GM19240 (cell line): Measurements from ENCODE around the gene CLEC10A.
"Not testable (repeated sequence)": the region's sequence is repeated elsewhere in the genome, so short reads cannot be mapped to it uniquely, and the experiment has no call there.

Experiments used
- DNase-seq: peaks from one replicate; pipeline ENCODE4 v3.0.0; 2011; ENCODE audit warnings: low spot score; ENCODE audit not compliant: insufficient read length

Gene CLEC10A

DNA sequence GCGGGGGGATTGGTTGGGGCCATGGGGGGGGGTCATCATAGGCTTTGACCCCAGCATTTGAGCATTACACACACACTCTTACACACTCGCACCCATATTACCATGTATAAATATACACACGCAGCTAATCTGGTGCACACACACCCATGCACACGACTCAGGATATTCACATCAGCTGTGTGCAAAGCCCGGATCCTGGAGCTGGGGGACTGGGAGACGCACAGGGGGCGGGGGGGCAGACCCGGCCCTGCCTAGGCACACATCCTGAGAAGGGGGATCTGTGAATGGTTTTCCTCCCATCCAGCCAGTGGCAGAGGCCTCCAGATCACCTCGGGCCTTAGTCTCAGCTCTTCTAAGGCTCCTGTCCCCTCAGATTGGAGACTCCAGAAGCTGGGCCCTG is 28.9 kb upstream of the CLEC10A start:
- no peak for DNase-seq

DNA sequence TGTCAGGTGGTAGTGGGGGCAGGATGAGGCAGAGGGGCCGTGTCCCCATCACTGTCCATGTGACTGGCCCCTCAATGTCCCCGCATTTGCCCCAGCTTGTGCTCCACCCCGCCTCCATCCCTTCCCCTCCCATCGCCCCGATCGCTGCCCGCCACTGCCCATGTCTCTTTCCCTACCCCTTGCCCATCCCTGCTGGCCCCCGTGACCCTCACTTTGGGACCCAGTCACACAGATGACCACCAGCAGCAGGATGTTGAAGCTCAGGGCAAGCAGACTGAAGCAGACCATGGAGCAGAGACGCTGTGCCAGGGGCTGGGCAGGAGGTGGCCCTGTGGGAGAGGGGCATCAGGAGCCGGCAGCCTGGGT is 28.5 kb upstream of the CLEC10A start:
- DNase-seq = no peak

DNA sequence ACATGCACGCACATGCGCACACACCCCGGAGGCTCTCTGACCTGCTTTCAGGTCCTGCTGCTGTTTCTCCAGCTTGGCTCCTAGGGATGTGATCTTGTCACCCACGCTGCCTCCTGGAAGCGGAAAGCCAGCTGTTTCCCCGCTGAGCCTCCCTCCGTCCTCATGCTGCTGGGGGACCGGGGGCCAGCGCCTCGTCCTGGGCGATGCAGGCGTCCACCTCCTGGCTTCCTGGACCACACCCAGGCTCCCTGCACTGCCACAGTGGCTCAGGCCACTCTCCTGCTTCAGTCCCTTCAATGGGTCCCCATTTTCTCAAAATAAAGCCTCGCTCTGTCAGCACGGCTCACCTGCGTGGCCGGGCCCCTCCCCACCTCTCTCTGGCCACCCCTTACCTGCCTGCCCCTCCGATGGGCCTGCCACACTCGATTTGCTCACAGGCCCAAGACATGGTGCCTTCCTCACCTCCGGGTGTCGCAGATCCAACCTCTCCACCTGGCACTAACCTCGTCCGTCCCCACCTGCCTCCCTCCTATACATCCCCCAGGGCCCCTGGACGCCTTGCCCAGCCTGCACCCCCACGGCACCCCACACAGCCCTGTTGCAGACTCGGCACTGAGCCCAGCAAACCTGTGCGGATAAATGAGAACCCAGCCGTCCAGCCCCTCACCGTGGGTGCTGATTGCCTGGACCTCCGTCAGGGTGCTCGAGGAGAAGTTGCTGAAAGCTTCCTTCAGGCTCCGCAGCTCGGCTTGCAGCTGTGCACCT is 27.9 kb upstream of the CLEC10A start:
- DNase-seq = no peak

DNA sequence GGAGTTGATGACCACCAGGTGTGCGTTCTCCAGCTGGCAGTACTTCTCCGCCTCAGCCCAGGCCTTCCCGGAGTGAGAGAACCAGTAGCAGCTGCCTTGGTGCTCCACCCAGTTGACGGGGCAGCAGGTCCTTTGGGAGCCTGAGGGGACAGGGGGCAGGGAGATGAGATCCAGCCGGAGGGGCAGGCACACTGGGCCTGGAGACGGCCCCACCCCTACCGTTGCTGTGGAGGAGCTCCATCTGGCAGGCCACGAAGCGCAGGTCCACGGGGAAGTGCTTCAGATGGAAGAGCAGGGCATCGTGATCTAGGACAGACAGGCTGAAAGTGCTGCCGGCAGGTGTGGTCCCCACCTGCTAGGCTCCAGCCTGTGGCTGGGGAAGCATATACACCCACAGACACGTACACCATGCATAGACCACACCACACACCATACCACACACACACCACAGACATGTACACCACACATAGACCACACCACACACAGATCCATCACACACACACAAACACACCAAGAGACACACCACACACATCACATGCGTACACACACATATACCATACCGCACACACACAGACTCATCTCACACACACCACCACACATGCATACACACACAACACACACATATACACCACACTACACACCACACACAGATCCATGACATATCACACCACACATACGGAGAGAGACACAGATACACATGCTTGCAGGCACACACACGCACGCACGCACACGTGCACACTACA is 27.1 kb upstream of the CLEC10A start:
- no peak for DNase-seq

DNA sequence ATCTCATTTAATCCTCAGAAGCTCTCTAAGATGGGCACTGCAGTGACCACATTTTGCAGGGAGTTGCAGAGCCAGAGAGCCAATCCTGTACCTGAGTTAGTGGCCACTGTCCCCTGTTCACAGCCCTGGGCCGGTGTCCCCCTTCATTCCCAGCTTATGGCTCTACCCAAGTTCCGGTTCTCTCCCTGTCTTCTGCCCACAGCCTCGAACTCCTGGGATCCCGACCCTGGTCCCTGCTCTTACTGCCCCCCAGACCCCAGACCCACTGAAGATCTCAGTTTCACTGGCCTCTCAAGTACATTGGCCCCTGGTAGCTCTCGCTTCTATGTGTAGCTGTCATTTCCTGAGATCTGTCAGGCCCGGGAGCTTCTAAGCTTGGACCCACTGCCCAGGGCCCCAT is 22.4 kb upstream of the CLEC10A start:
- no peak for DNase-seq

DNA sequence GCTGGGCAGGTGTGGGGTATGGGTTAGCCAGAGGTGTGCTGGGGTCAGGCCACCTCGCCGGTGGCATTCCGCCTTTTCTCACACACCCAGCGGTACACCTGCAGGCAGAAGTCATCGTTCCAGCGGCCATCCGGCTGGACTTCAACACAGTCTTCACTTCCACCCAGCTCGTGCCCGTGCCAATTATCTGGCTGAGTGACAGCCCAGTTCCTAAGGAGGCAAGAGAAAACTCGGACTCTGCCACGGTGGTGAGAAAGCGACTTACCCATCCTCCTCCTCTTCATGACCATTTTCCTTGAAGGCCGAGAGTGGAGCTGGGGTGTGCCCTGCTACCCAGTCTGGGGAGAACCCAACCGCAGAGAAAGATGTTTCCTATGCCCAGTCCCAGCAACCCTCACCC is 21.5 kb upstream of the CLEC10A start:
- no peak for DNase-seq

DNA sequence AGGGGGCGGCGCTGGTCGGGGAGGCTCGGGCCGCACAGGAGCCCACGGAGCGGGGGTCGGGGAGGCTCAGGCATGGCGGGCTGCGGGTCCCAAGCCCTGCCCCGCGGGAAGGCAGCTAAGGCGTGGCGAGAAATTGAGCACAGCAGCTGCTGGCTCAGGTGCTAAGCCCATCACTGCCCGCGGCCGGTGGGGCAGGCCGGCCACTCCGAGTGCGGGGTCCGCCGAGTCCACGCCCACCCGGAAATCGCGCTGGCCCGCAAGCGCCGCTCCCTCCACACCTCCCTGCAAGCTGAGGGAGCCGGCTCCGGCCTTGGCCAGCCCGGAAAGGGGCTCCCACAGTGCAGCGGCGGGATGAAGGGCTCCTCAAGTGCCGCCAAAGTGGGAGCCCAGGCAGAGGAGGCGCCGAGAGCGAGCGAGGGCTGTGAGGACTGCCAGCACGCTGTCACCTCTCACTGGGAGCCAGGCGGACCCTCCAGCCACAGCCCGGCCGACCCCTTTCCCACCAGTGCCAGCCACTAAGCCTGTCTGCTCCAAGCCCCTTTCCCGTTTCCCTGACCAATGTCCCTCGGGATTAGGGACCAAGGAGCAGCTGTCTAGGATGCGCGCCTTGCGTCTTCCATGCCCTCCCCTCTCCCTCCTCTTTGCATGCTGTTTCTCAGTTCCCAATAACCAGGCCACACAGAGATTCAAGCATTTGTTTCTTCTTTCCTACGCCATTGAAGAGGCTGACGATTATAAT is 20.8 kb upstream of the CLEC10A start:
- not testable (repeated sequence) for DNase-seq

DNA sequence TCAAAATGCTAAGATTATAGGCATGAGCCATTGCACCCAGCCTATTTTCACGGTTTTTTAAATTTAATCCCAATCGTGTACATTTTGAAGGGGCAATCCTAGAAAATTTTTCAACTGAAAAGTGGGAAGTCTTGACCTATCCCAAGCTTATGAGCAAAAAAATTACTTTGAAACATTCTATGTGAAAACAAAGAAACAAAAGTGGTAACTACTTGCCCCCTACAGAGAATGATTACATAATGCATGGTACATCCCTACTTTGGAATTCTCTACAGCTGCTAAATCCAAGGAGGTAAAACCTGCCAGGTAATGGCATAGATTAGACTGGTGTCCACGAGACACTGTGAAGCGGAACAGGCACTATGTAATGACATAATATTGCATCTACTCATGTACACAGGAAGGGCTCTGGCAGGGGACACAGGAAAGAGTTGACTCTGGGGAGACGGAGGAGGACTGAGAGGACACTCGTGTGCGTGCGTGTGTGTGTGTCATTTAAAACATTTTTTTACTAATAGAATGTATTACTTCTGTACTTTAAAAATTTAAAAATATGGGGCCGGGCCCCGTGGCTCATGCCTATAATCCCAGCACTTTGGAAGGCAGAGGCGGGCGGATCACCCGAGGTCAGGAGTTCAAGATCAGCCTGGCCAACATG is 18.9 kb upstream of the CLEC10A start:
- DNase-seq = no peak

DNA sequence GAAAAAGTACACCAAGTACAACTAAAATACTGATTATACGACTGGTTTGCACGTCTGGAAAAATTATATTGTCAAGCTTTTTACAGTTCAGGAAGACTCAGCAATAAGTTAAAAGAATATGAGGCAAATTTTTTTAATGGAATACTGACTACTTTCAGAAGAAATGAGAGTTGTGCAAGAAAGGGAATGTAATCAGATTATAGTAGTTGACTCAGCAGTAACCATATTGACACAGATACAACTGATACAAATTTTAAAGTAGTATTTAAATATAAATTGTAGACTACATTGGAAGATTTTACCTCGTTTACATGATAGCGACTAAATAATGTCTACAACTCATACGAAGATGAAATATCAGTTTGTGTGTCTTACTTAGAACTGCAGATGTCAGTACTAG is 17.9 kb upstream of the CLEC10A start:
- no peak for DNase-seq

DNA sequence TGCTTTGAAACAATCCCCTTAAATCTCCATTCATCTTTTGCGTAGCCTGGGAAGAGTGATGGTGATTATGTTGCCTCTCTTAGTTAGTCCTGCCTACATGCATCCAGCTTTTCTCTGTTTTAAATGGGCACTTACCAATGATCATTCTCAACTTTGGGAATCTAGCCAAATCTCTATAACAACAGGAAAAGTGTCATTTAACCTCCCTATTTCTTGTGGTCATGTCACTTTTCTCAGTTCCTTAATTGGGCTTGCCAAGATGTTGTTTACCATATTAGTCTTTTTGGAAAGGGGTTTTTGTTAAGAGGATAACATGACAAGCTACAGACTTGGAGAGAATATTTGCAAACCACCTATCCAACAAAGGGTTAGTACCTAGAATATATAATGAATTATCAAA is 15.6 kb upstream of the CLEC10A start:
- no peak for DNase-seq

DNA sequence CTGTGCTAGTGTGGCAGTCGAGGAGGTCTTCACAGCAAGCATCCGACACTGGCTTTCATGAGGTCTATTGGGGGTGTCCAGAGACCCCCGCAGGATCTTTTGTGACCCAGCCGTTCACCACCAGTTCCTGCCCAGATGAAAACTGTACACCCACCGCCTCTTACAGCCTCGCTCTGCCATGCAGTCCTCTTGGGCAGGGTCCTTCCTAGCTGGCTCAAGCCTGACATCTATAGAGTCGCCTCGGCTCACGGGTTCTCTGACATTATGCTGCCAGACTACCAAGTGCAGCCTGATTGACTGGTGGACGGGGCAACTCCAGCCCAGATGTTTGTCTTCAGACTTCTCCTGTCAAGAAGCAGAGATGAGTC is 14.6 kb upstream of the CLEC10A start:
- no peak for DNase-seq

DNA sequence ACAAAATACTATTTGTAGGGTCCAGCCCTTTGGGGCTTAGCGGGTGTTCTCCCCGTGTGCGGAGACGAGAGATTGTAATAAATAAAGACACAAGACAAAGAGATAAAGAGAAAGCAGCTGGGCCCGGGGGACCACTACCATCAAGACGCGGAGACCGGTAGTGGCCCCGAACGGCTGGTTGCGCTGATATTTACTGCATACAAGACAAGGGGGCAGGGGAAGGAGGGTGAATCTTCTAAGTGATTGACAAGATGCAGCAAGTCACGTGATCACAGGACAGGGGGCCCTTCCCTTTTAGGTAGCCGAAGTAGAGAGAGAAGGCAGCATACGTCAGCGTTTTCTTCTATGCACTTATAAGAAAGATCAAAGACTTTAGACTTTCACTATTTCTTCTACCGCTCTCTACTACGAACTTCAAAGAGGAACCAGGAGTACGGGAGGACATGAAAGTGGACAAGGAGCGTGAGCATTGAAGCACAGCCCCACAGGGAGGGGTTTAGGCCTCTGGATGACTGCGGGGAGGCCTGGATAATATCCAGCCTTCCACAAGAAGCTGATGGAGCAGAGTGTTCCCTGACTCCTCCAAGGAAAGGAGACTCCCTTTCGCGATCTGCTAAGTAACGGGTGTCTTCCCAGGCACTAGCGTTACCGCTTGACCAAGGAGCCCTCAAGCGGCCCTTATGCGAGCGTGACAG is 11.4 kb upstream of the CLEC10A start:
- not testable (repeated sequence) for DNase-seq

DNA sequence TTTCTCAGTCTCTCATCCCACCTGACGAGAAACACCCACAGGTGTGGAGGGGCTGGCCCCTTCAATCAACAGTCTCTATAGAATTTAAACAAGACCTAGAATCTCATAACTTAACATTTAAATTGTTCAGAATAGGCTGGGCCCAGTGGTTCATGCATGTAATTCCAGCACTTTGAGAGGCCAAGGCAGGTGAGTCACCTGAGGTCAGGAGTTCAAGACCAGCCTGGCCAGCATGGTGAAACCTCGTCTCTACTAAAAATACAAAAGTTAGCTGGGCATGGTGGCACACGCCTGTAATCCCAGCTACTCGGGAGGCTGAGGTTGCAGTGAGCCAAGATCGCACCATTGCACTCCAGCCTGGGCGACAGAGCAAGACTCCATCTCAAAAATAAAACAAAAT is 9.5 kb upstream of the CLEC10A start:
- not testable (repeated sequence) for DNase-seq

DNA sequence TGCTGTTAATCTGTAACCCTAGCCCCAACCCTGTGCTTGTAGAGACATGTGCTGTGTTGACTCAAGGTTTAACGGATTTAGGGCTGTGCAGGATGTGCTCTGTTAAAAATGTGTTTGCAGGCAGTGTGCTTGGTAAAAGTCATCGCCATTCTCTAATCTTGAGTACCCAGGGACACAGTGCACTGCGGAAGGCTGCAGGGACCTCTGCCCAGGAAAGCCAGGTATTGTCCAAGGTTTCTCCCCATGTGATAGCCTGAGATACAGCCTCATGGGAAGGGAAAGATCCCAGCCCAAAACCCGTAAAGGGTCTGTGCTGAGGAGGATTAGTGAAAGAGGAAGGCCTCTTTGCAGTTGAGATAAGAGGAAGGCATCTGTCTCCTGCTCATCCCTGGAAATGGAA is 8.4 kb upstream of the CLEC10A start:
- DNase-seq = not testable (repeated sequence)

DNA sequence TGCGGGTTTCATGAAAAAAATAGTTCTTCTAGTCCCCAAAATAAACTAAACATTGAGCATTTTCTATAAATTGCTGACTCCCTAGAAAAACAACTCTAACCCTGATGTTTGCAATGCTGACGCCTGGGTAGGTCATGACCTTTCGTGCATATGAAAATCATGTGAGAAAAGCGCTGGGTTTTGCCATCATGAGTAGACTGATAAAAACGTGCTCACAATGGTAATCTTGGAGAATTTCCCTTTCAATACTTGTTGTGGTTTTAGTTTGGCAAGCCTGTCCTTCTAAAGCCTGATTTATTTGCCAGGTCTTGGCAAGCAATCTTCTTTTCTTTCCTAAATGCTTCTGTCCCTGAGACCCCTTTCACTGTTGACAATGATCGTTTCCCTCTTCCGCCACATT is 4.0 kb upstream of the CLEC10A start:
- no peak for DNase-seq

DNA sequence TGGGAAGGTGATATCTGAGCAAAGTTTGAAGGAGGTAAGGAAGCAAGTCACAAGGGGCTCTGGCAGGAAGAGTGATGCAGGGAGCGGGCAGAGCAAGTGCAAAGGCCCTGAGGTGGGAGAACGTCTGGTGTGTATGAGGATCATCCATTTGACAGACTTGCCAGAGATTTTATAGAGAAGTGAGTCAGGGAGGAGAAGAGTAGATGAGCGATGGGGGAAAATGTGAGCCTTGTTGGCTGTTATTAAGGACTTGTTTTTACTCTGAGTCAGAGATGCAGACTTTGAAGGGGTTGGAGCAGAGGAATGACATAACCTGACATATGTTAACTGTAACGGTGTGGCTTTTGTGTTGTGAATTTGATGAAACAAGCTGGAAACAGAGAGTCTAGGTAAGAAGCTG is 3.5 kb upstream of the CLEC10A start:
- no peak for DNase-seq

DNA sequence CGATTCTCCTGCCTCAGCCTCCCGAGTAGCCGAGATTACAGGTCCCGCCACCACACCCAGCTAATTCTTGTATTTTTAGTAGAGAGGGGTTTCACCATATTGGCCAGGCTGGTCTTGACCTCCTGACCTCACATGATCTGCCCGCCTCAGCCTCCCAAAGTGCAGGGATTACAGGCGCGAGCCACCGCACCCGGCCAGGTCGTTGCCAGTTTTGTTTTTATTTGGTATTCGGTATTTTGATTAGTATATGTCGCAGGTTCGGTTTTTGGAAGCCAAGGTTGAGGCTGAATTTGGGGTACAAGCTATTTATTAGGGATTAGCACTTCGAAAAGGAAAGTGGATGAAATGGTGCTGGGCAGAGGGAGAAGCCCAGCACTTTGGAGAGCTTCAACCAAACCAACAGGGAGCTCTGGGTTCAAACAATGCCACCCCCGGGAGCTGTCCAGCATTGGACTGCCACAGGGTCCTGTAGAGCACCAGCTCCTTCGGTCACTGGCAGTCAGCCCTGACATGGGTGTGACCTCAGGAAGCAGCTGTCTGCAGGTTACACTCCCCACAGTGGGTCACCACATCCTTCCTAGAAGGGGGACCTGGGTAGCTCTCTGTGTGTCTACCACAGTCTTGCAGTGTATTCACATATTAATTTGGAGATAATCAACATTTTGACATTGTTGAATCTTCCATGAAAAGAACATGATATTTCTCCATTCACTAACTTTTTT is 1.5 kb upstream of the CLEC10A start:
- DNase-seq = no peak

DNA sequence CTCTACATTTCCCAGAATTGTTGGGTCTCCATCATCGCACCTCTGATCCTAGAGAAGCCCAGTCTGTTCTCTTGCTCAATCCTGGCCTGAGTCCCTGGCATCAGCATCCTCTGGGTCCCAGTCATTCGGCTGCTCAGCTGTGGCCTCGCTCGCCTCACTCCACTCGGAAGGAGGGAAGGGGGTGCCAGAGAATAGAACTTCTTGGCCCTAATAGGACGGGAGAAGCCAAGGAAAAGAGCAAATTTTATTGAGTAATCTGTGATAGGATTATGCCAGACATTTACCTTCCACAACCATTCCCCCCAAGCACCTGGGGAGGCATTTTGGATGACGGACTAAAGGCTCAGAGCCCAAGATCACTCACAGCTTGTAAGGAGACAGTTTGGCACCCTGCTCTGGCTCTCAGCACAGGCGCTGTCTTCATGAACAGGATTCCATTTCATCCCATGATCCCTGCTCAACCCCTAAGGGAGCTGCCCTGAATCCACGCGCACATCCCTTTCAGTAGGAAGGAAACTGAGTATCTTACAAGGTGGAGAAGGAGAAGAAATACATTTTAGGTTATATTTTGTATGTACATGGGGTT is 498 bp upstream of the CLEC10A start:
- no peak for DNase-seq

DNA sequence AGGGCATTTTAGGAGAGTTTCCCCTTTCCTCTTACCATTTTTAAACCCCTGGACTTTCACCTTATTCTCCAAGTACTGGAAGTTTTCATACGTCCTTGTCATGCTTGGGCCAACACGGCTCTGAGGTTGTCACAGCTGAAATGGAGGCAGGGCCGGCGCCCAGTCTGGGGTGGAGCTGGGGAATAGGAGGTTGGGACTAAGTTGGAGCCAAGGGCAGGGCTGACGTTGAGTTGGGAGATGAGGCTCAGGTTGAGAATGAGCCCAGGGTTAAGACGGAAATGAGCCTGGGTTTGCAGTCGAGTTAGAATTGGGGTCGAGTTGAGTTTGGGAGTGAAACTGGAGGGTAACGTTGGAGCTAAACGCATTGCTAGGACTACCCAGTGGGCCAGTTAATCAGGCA is 1.3 kb downstream of the CLEC10A start:
- DNase-seq = no peak

DNA sequence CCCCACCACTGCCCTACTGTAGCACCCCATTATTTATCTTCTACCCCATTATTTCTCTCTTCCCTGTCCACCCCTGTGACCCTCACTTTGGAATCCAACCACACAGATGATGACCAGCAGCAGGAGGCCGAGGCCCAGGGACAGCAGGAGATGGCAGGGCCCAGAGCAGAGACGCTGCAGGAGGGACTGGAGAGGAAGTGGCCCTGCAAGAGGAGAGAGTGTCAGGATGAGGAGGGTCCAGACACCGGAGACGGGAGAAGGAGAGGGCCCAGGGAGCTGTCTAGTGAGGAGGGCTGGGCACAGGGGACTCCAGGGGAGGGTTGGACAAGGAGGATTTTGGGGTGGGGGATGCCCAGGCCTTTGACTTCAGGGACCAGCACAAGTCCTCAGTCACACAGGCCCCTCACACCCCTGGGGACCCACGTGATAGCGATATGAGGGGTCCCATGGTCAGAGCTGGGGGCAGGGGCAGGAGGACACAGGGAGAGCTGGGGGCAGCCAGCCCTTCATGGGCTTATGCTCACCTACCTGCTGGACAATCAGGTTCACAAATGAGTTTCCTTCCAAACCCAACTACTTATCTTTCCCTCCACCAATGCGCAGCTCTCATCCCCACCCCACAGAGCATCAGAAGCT is 2.0 kb downstream of the CLEC10A start:
- DNase-seq = no peak
